GM19351 (cell line): ENCODE data around the gene JPH4.

ENCODE experiments used
- ATAC-seq: cut with Tn5 transposase; IDR thresholded peaks from one replicate; pipeline ENCODE4 v1.9.1; 2021; ENCODE audit warnings: mild to moderate bottlenecking, moderate library complexity; ENCODE audit not compliant: unreplicated experiment

Gene JPH4

GRCh38 chr14:23565626-23566025, 13.0 kb downstream of the JPH4 start:
- no peak for ATAC-seq

DNA sequence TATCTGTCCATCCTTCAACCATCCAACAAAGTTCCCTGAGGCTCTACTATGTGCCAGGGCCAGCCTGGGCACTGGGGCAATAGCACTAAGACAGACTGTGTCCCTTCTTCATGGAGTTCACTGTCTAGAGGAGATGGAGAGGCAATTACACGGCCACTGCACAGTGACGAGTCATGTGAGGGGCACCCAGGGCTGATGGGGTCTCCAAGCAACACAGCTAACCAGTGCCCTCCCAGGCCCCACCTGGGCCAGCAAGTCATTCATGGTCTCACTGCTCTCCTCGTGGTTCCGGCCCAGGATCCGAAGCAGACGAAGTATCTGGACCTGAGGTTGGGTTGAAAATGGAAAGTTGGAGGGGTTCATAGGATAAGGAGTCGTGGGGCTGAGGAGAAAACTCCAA, 13.7 kb downstream of the JPH4 start:
- no peak for ATAC-seq

GRCh38 chr14:23564181-23564812, 14.3 kb downstream of the JPH4 start:
- no peak for ATAC-seq

- no peak for ATAC-seq
Measured at GRCh38 chr14:23563473-23564180, 15.0 kb downstream of the JPH4 start.

GRCh38 chr14:23562822-23563472, 15.6 kb downstream of the JPH4 start:
- ATAC-seq = no peak

- ATAC-seq = no peak
Measured at GRCh38 chr14:23561873-23562821, 16.4 kb downstream of the JPH4 start.

DNA sequence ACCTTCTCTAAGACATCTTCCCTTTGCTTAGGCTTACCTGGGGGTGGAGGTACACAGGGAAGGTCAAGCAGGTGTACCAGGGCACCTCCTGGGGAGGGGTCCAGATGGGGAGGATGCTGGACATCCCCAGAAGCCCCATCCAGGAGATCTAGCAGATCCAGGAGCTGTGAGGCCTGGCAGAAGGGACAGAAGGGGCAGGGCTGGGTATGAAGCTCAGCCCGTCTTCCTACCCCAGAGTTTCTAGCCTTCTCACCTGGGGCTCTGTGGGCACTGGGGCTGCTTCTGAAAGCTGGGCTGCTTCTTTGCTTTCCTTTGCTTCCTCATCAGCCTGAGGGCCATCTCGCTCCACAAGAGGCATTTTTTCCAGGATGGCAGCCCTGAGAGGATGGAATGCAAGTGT, 17.3 kb downstream of the JPH4 start:
- no peak for ATAC-seq

DNA sequence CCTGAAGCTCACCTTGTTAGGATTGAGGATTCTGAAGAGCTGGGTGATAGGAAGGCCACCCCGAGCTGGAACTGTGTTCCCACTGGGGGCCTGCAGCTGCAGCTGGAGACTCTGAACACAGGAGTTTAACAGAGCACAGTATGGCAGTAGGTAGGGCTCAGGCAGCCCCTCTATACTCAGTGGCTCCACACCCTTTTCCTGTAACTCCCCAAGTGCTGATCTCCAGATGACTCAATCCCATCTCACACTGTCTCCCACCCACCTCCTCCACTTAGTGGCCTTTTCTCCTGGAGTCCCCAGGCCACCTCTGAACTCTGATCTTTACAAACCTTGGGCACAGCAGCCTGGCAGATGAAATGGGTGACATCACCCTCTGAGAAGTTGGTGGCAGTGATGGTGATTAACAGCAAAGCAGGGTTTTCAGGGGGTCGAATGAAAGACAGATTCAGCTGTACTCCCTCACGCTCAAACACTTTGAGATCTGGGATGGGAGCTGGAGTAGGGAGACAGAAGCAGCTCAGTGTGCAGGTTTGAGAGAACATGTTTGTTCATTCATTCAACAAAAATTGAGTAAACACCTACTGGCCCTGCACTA, 18.6 kb downstream of the JPH4 start:
- ATAC-seq = no peak

- ATAC-seq = no peak
Measured at GRCh38 chr14:23559010-23559925, 19.3 kb downstream of the JPH4 start.

GRCh38 chr14:23558346-23559009, 20.1 kb downstream of the JPH4 start:
- no peak for ATAC-seq

DNA sequence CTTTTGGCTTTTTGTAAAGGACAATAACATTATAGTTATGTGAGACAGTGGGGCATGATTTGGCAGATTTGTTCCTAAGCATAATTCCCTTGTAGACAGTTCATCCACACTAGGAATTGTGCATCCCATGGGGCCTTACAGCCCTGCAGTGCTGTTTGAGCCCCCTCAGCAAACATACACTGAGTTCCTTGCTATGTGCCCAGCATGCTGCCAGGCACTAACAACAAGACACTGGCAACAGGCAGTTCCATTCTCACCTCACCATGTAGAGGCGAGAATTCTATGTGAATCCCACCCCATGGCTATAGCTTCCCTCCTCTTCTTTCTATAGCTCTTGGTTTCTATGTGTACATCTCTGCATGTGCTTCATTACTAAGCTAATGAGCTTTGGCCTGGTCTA, 20.6 kb downstream of the JPH4 start:
- no peak for ATAC-seq

GRCh38 chr14:23557521-23557920, 21.1 kb downstream of the JPH4 start:
- no peak for ATAC-seq

DNA sequence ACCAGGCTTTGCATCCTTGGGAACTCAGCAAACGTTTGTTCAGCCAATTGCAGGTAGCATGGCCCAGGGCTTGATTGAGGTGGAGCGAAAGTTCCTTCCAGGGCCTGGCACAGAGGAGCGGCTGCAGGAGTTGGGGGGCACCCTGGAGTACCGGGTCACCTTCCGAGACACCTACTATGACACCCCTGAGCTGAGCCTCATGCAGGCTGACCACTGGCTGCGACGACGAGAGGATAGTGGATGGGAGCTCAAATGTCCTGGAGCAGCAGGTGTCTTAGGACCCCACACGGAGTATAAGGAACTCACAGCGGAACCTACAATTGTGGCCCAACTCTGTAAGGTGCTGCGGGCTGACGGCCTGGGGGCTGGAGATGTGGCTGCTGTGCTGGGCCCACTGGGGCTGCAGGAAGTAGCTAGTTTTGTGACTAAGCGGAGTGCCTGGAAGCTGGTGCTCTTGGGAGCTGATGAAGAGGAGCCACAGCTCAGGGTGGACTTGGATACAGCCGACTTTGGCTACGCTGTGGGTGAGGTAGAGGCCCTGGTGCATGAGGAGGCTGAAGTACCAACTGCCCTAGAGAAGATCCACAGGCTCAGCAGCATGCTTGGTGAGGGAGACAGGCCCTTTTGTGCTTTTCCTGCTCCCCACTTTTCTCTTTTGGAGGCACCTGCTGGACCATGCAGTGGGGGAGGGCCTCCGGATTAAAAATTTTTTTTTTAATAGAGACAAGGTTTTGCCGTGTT, 21.7 kb downstream of the JPH4 start:
- no peak for ATAC-seq

- peak; percentile 82 for ATAC-seq
Measured at GRCh38 chr14:23555882-23556699, 22.5 kb downstream of the JPH4 start, which contains the start of gene THTPA. Gene THTPA (plus strand): TSS chr14:23556271. CDS start chr14:23556758, 487 bp downstream.

- ATAC-seq = peak; percentile 2
Measured at GRCh38 chr14:23555533-23555881, 23.1 kb downstream of the JPH4 start.

DNA sequence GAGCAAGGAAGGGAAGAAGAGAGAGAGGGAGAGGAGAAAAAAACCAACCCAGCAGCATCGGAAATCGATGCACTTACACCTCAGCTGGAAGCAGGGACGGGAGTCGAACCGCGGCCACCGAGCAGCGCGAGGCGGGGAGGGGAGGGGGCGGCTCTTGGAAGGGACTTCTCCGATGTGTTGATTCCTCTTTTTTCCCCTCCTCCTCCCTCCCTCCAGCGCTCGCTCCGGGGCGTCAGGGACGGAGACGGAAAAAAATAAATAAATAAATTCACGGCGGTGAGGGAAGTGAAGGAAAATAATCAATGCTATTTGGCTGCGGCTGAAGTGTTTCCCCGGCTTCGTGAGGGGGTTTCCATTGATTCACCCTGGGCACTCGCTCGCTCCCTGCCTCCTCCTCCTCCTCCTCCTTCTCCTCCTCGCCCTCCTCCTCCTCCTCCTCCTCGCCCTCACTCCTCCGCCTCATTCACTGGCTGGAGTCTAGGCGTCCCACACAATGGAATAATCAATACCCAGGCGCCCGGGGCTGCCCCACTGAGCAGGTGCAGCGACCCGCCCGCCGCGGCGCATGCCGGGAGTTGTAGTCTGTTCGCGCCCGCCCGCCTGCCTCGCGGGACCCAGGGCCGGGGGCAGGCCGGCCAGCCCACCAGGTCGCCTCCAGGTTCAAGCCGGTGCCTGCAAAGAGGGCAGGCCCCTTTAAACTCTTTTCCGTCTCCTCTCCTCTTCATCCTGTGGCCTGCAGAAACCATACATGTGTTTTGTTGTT, 27.1 kb downstream of the JPH4 start, which contains the start of gene ZFHX2:
TSS of gene ZFHX2 (minus strand) at position 500 of the 763 bp plus-strand sequence. CDS start 16,440 bp downstream, outside the sequence.
- peak; percentile 54 for ATAC-seq

- no peak for ATAC-seq
Measured at GRCh38 chr14:23550812-23551265, 27.8 kb downstream of the JPH4 start.
